ENCODE results near the gene TCEANC2. TPM values are rescaled to one million over a fixed set of nuclear protein-coding genes. Genes with fewer than 3 reads are reported as not detected.

TCEANC2 gene
- total RNA-seq, 2 experiments from 2014 or later, result 2.3 to 2.7 TPM

DNA sequence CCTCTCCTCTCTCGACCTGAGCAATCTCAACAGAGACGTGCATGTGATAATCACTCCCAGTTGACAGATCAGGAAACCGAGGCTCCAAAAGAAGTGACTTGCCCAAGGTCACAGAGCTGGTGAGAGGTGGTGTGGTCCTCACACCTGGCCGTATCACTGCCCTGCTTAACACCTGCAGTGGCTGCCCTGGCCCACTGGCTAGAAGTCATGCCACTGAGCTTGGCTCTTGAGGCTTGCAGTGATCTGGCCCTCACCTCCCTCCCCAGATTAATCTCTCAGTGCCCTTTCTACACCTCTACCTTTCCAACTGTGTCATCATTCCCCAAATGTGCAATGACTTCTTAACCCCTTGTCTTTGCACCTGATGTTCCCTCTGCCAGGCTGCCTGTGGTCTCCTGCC lies 60.6 kb downstream of the TCEANC2 start:
- H3K4me1 Mint-ChIP-seq (ENCODE audit: low read depth), result no peaks in the 10 kb centered on the region
- H3K27ac ChIP-seq (ENCODE audit: low read depth in 1 of 2, low read length in 2 of 2), result no peak overlapping the region
- no peaks in the 10 kb centered on the region for H3K36me3 ChIP-seq (ENCODE audit: insufficient read depth, low read length)
- H3K27me3 Mint-ChIP-seq, result no peaks in the 10 kb centered on the region
- no peak overlapping the region for H3K27ac Mint-ChIP-seq
- no peaks in the 10 kb centered on the region for H3K4me1 ChIP-seq (ENCODE audit: insufficient read depth, low read length)
- no peaks in the 10 kb centered on the region for H3K27me3 ChIP-seq (ENCODE audit: control insufficient read depth in 1 of 2, insufficient read depth in 2 of 2, low read length in 2 of 2)
- ChIA-PET CTCF (no interaction called here), POLR2A (no interaction called here)
- no peaks in the 10 kb centered on the region for H3K36me3 Mint-ChIP-seq (ENCODE audit: low read depth)
- no peak overlapping the region for H3K4me3 ChIP-seq (ENCODE audit: low read length)
- no peak overlapping the region for H3K4me3 Mint-ChIP-seq
- DNase-seq, result no peak
- H3K9me3 Mint-ChIP-seq, result no peaks in the 10 kb centered on the region
- TF ChIP-seq, protein P1, sequence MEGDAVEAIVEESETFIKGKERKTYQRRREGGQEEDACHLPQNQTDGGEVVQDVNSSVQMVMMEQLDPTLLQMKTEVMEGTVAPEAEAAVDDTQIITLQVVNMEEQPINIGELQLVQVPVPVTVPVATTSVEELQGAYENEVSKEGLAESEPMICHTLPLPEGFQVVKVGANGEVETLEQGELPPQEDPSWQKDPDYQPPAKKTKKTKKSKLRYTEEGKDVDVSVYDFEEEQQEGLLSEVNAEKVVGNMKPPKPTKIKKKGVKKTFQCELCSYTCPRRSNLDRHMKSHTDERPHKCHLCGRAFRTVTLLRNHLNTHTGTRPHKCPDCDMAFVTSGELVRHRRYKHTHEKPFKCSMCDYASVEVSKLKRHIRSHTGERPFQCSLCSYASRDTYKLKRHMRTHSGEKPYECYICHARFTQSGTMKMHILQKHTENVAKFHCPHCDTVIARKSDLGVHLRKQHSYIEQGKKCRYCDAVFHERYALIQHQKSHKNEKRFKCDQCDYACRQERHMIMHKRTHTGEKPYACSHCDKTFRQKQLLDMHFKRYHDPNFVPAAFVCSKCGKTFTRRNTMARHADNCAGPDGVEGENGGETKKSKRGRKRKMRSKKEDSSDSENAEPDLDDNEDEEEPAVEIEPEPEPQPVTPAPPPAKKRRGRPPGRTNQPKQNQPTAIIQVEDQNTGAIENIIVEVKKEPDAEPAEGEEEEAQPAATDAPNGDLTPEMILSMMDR (IDR thresholded peaks at IDR 0.05), result no peak
- intact Hi-C loops (cut with DNase I, micrococcal nuclease), result no loop called here
- no peaks in the 10 kb centered on the region for H3K9me3 ChIP-seq (ENCODE audit: control insufficient read depth in 1 of 2, insufficient read depth in 1 of 2, low read length in 2 of 2)
- ATAC-seq (ENCODE audit: poor library complexity), result no peak

DNA sequence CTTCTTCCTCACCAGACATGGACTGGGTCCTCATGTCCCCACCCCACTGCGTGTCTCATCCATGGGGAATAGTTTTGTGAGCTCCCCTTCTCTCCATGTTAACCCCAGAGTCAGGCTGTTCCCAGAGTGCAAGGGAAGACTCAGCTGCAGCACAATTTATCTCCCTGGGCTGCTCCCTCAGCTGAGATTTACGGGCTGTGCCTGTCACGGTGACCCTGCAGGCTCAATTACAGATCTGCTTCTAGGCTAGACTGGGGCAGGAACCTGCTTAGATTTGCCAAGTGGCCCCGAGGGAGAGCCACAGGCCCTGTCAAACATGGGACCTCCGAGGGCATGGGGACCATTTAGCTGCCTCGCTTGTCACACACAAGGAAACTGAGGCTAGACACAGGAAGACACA lies 61.5 kb downstream of the TCEANC2 start:
- Mint-ChIP-seq H3K27me3 (no peaks in the 10 kb centered on the region), H3K4me1 (ENCODE audit: low read depth) (no peaks in the 10 kb centered on the region), H3K9me3 (no peaks in the 10 kb centered on the region), H3K27ac (no peak overlapping the region), H3K4me3 (no peak overlapping the region), H3K36me3 (ENCODE audit: low read depth) (no peaks in the 10 kb centered on the region)
- Histone ChIP-seq H3K4me3 (ENCODE audit: low read length) (no peak overlapping the region), H3K27ac (ENCODE audit: low read depth in 1 of 2, low read length in 2 of 2) (no peak overlapping the region), H3K36me3 (ENCODE audit: insufficient read depth, low read length) (no peaks in the 10 kb centered on the region), H3K4me1 (ENCODE audit: insufficient read depth, low read length) (no peaks in the 10 kb centered on the region), H3K27me3 (ENCODE audit: control insufficient read depth in 1 of 2, insufficient read depth in 2 of 2, low read length in 2 of 2) (no peaks in the 10 kb centered on the region), H3K9me3 (ENCODE audit: control insufficient read depth in 1 of 2, insufficient read depth in 1 of 2, low read length in 2 of 2) (no peaks in the 10 kb centered on the region)
- DNase-seq (no peak), ATAC-seq (ENCODE audit: poor library complexity) (no peak)
- intact Hi-C loops (cut with DNase I, micrococcal nuclease), result no loop called here
- TF ChIP-seq, protein P1 (IDR thresholded peaks at IDR 0.05), result no peak
- ChIA-PET CTCF (no interaction called here), POLR2A (no interaction called here)

DNA sequence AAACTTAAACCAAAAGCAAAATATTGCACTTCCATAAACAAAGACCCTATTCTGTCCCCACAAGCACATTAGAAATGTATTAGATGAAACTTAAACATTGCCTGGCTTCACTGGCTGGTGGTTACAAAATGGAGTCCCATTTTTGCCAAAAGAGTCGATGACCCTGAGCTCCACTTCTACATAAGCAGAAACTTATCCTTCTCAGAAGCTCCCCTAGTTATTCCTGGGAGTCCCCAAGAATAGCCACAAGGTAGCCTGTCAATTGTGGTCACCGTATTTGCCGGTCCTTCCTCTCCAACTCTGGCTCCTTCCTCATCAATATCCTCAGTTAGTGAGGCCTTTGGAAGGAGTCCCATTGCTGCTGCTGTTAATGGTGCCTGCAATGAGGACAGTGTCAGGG lies 62.1 kb downstream of the TCEANC2 start:
- intact Hi-C loops (cut with DNase I, micrococcal nuclease), result no loop called here
- ChIA-PET CTCF (no interaction called here), POLR2A (no interaction called here)
- H3K27ac ChIP-seq (ENCODE audit: low read depth in 1 of 2, low read length in 2 of 2), result no peak overlapping the region
- no peaks in the 10 kb centered on the region for H3K4me1 ChIP-seq (ENCODE audit: insufficient read depth, low read length)
- Mint-ChIP-seq H3K4me3 (no peak overlapping the region), H3K27me3 (no peaks in the 10 kb centered on the region), H3K9me3 (no peaks in the 10 kb centered on the region), H3K4me1 (ENCODE audit: low read depth) (no peaks in the 10 kb centered on the region), H3K36me3 (ENCODE audit: low read depth) (no peaks in the 10 kb centered on the region), H3K27ac (no peak overlapping the region)
- TF ChIP-seq, protein P1 (IDR thresholded peaks at IDR 0.05), result no peak
- H3K27me3 ChIP-seq (ENCODE audit: control insufficient read depth in 1 of 2, insufficient read depth in 2 of 2, low read length in 2 of 2), result no peaks in the 10 kb centered on the region
- no peaks in the 10 kb centered on the region for H3K36me3 ChIP-seq (ENCODE audit: insufficient read depth, low read length)
- H3K4me3 ChIP-seq (ENCODE audit: low read length), result no peak overlapping the region
- ATAC-seq (ENCODE audit: poor library complexity), result no peak
- DNase-seq, result no peak
- no peaks in the 10 kb centered on the region for H3K9me3 ChIP-seq (ENCODE audit: control insufficient read depth in 1 of 2, insufficient read depth in 1 of 2, low read length in 2 of 2)

Measured in CD4-positive, alpha-beta T cell (primary cell).